ENCODE measurements around the gene ACSS3.
"Not testable (repeated sequence)": the region's sequence is repeated elsewhere in the genome, so short reads cannot be mapped to it uniquely, and the experiment has no call there.

The ACSS3 gene

GRCh38 chr12:81092053-81092452 lies 14.2 kb downstream of the ACSS3 start:
- no peak for DNase-seq (ENCODE audit: low read depth in 2 of 2)

- DNase-seq (ENCODE audit: low read depth in 2 of 2), result no peak
Measured at GRCh38 chr12:81094718-81095360, 17.0 kb downstream of the ACSS3 start.

- no peak for DNase-seq (ENCODE audit: low read depth in 2 of 2)
Measured at GRCh38 chr12:81095501-81096232, 17.8 kb downstream of the ACSS3 start.

GRCh38 chr12:81105687-81106086 lies 27.8 kb downstream of the ACSS3 start:
- DNase-seq (ENCODE audit: low read depth in 2 of 2), result no peak

- DNase-seq (ENCODE audit: low read depth in 2 of 2), result no peak
Measured at GRCh38 chr12:81114226-81114625, 36.3 kb downstream of the ACSS3 start.

- not testable (repeated sequence) for DNase-seq (ENCODE audit: low read depth in 2 of 2)
Measured at GRCh38 chr12:81119069-81119468, 41.2 kb downstream of the ACSS3 start.

GRCh38 chr12:81120961-81121360 lies 43.1 kb downstream of the ACSS3 start:
- DNase-seq (ENCODE audit: low read depth in 2 of 2), result no peak

- DNase-seq (ENCODE audit: low read depth in 2 of 2), result no peak
Measured at GRCh38 chr12:81123611-81124010, 45.7 kb downstream of the ACSS3 start.

- no peak for DNase-seq (ENCODE audit: low read depth in 2 of 2)
Measured at GRCh38 chr12:81125691-81126090, 47.8 kb downstream of the ACSS3 start.

GRCh38 chr12:81128930-81129554 lies 51.2 kb downstream of the ACSS3 start:
- DNase-seq (ENCODE audit: low read depth in 2 of 2), result no peak

- no peak for DNase-seq (ENCODE audit: low read depth in 2 of 2)
Measured at GRCh38 chr12:81136519-81136918, 58.6 kb downstream of the ACSS3 start.

GRCh38 chr12:81137801-81138200 lies 59.9 kb downstream of the ACSS3 start:
- DNase-seq (ENCODE audit: low read depth in 2 of 2), result no peak

GRCh38 chr12:81141217-81141616 lies 63.3 kb downstream of the ACSS3 start:
- DNase-seq (ENCODE audit: low read depth in 2 of 2), result no peak

- no peak for DNase-seq (ENCODE audit: low read depth in 2 of 2)
Measured at GRCh38 chr12:81143057-81143456, 65.2 kb downstream of the ACSS3 start.

- no peak for DNase-seq (ENCODE audit: low read depth in 2 of 2)
Measured at GRCh38 chr12:81146228-81147225, 68.6 kb downstream of the ACSS3 start.

GRCh38 chr12:81147292-81147919 lies 69.5 kb downstream of the ACSS3 start:
- DNase-seq (ENCODE audit: low read depth in 2 of 2), result no peak

GRCh38 chr12:81150382-81150781 lies 72.5 kb downstream of the ACSS3 start:
- no peak for DNase-seq (ENCODE audit: low read depth in 2 of 2)

- DNase-seq (ENCODE audit: low read depth in 2 of 2), result no peak
Measured at GRCh38 chr12:81159856-81160255, 82.0 kb downstream of the ACSS3 start.

GRCh38 chr12:81161680-81162079 lies 83.8 kb downstream of the ACSS3 start:
- DNase-seq (ENCODE audit: low read depth in 2 of 2), result no peak

- DNase-seq (ENCODE audit: low read depth in 2 of 2), result no peak
Measured at GRCh38 chr12:81162391-81163136, 84.7 kb downstream of the ACSS3 start.

- no peak for DNase-seq (ENCODE audit: low read depth in 2 of 2)
Measured at GRCh38 chr12:81164827-81165226, 86.9 kb downstream of the ACSS3 start.
